ENCODE measurements around the gene FBXO34.

The FBXO34 gene

DNA sequence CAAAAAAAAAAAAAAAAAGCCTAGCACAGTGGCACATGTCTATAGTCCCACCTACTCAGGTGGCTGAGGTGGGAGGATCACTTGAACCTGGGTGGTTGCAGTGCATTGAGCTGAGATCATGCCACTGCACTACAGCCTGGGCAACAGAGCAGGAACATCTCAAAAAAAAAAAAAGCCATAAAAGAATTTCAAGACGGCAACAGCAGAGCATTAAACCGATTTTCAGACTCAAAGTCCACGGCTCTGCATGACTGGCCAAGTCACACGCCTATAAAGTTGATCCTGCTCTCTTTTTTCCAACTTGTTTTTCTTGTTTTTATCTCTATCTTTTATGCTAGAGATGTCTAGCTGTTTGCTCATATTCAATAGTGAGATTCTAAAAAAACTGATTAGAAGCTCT, 45.3 kb downstream of the FBXO34 start:
- no peaks in the 10 kb centered on the region for H3K27me3 Mint-ChIP-seq (ENCODE audit: low read depth, poor library complexity)
- no peak for DNase-seq
- H3K4me1 Mint-ChIP-seq: peaks cover 10% of the 10 kb centered on the region
- peaks cover 41% of the 10 kb centered on the region for H3K9me3 Mint-ChIP-seq
- H3K27ac Mint-ChIP-seq: peak overlapping the region; percentile 94
- no peak for TF ChIP-seq CTCF (IDR thresholded peaks at IDR 0.05)
- peaks cover 74% of the 10 kb centered on the region for H3K36me3 Mint-ChIP-seq (ENCODE audit: low read depth)
- no peak overlapping the region for H3K4me3 Mint-ChIP-seq

- Mint-ChIP-seq H3K9me3 (peaks cover 34% of the 10 kb centered on the region), H3K4me3 (no peak overlapping the region), H3K27ac (peak overlapping the region; percentile 15), H3K27me3 (ENCODE audit: low read depth, poor library complexity) (no peaks in the 10 kb centered on the region), H3K36me3 (ENCODE audit: low read depth) (peaks cover 68% of the 10 kb centered on the region), H3K4me1 (peaks cover 10% of the 10 kb centered on the region)
- DNase-seq: no peak
- TF ChIP-seq CTCF (IDR thresholded peaks at IDR 0.05): no peak
Measured at GRCh38 chr14:55317542-55318306, 46.5 kb downstream of the FBXO34 start.

- Mint-ChIP-seq H3K4me3 (no peak overlapping the region), H3K4me1 (peaks cover 10% of the 10 kb centered on the region), H3K36me3 (ENCODE audit: low read depth) (peaks cover 63% of the 10 kb centered on the region), H3K27ac (no peak overlapping the region), H3K27me3 (ENCODE audit: low read depth, poor library complexity) (no peaks in the 10 kb centered on the region), H3K9me3 (peaks cover 28% of the 10 kb centered on the region)
- no peak for DNase-seq
- TF ChIP-seq CTCF (IDR thresholded peaks at IDR 0.05): no peak
Measured at GRCh38 chr14:55318694-55319093, 47.5 kb downstream of the FBXO34 start.

DNA sequence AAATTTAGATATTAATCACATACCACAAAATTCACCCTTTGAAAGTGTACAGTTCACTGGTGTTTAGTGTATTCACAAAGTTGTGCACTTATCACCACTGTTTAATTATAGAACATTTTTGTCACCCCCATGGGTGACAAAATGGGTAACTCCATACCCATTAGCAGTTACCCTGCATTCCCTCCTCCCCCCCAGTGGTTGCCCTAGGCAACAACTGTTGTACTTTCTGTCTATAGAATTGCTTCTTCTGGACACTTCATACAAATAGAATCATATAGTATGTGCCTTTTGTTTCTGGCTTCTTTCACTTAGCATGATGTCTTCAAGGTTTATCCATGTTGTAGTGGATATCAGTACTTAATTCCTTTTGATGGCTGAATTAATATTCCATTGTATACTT, 52.7 kb downstream of the FBXO34 start:
- H3K4me3 Mint-ChIP-seq: no peak overlapping the region
- peaks cover 47% of the 10 kb centered on the region for H3K36me3 Mint-ChIP-seq (ENCODE audit: low read depth)
- DNase-seq: no peak
- peaks cover 15% of the 10 kb centered on the region for H3K9me3 Mint-ChIP-seq
- H3K27ac Mint-ChIP-seq: no peak overlapping the region
- no peaks in the 10 kb centered on the region for H3K27me3 Mint-ChIP-seq (ENCODE audit: low read depth, poor library complexity)
- no peak for TF ChIP-seq CTCF (IDR thresholded peaks at IDR 0.05)
- peaks cover 2% of the 10 kb centered on the region for H3K4me1 Mint-ChIP-seq

GRCh38 chr14:55324812-55325211, 53.6 kb downstream of the FBXO34 start:
- Mint-ChIP-seq H3K27me3 (ENCODE audit: low read depth, poor library complexity) (no peaks in the 10 kb centered on the region), H3K9me3 (peaks cover 15% of the 10 kb centered on the region), H3K36me3 (ENCODE audit: low read depth) (peaks cover 44% of the 10 kb centered on the region), H3K4me3 (no peak overlapping the region), H3K4me1 (peaks cover 7% of the 10 kb centered on the region), H3K27ac (no peak overlapping the region)
- no peak for TF ChIP-seq CTCF (IDR thresholded peaks at IDR 0.05)
- DNase-seq: no peak

GRCh38 chr14:55327179-55327578, 56.0 kb downstream of the FBXO34 start:
- Mint-ChIP-seq H3K27me3 (ENCODE audit: low read depth, poor library complexity) (no peaks in the 10 kb centered on the region), H3K27ac (no peak overlapping the region), H3K4me1 (peaks cover 7% of the 10 kb centered on the region), H3K4me3 (no peak overlapping the region), H3K9me3 (peaks cover 15% of the 10 kb centered on the region), H3K36me3 (ENCODE audit: low read depth) (peaks cover 31% of the 10 kb centered on the region)
- TF ChIP-seq CTCF (IDR thresholded peaks at IDR 0.05): no peak
- DNase-seq: no peak
